Thoracic aorta (tissue), 2 donors: ENCODE measurements around the gene WDR26. TPM values are rescaled to one million over a fixed set of nuclear protein-coding genes. Genes with fewer than 3 reads are reported as not detected.

Source experiments
- ATAC-seq: fragments of 150-250 bp; one replicate; pipeline ENCODE4 v1.8.0; 2017; ENCODE audit warnings: low read depth; ENCODE audit not compliant: insufficient number of reproducible peaks, low FRiP score
- DNase-seq: peaks from one replicate; pipeline ENCODE4 v3.0.0-alpha.2; 2020; ENCODE audit warnings: low spot score
- H3K27ac ChIP-seq, 2 donors: fragments of 200-600 bp; sonication (generic); 1 replicate in 1 of 2; 2 replicates in 1 of 2; pipeline ENCODE4 v1.5.1; 2016; ENCODE audit warnings: mild to moderate bottlenecking in 2 of 2, moderate library complexity in 2 of 2
- H3K27me3 ChIP-seq: fragments of 200-600 bp; sonication (generic); replicated peaks from 2 replicates; pipeline ENCODE4 v1.6.0; 2016; ENCODE audit warnings: mild to moderate bottlenecking; ENCODE audit not compliant: insufficient read depth
- H3K36me3 ChIP-seq: fragments of 200-600 bp; sonication (generic); one replicate; pipeline ENCODE4 v1.5.1; 2016
- H3K4me1 ChIP-seq, 2 donors: fragments of 200-600 bp; sonication (generic); 1 replicate in 1 of 2; 2 replicates in 1 of 2; pipeline versions ENCODE4 v1.5.1 to v1.6.0; 2016; ENCODE audit warnings: low read depth in 2 of 2, mild to moderate bottlenecking in 1 of 2; ENCODE audit not compliant: control insufficient read depth in 1 of 2
- H3K4me3 ChIP-seq: fragments of 200-600 bp; sonication (generic); 2 replicates; pipeline ENCODE4 v1.5.1; 2016; ENCODE audit warnings: mild to moderate bottlenecking
- H3K9me3 ChIP-seq: fragments of 200-600 bp; sonication (generic); 2 replicates; pipeline ENCODE4 v1.5.1; 2016
- total RNA-seq, 2 donors: library from RNA; depleted of rRNA; stranded (reverse); fragments of >200 nt; gene quantifications; one replicate each; pipeline versions ENCODE4 v1.1.0 to v1.2.3, GENCODE V29; 2016
- TF ChIP-seq, protein P1 (sequence below): fragments of 200-600 bp; sonication (generic); IDR thresholded peaks from one replicate; pipeline ENCODE4 v1.5.1; 2019; ENCODE audit warnings: antibody characterized with exemption

WDR26 gene
- total RNA-seq, 2 donors from 2014 or later: 71.5 to 85.9 TPM

DNA sequence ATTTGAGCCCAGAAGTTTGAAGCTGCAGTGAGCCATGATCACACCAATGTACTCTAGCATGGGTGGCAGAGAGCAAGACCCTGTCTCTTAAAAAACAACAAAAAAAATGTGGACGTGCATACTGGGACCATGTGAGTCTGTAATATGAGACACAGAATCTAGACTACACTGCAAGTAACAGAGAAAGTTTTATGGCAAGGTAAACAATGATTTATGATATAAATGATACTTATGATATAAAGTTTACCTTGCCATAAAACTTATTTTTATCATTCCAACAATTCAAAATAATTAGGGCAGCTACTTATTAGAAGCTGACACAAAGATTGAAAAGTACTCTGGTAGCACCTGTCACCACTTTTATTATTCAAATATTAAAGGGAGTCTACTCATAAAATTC lies 34.7 kb downstream of the WDR26 start:
- H3K4me1 ChIP-seq: no peaks in the 10 kb centered on the region
- DNase-seq (no peak), ATAC-seq (no peak)
- no peak overlapping the region for H3K27ac ChIP-seq
- H3K27me3 ChIP-seq: no peaks in the 10 kb centered on the region
- H3K36me3 ChIP-seq: peaks cover 59% of the 10 kb centered on the region
- TF ChIP-seq, protein P1, sequence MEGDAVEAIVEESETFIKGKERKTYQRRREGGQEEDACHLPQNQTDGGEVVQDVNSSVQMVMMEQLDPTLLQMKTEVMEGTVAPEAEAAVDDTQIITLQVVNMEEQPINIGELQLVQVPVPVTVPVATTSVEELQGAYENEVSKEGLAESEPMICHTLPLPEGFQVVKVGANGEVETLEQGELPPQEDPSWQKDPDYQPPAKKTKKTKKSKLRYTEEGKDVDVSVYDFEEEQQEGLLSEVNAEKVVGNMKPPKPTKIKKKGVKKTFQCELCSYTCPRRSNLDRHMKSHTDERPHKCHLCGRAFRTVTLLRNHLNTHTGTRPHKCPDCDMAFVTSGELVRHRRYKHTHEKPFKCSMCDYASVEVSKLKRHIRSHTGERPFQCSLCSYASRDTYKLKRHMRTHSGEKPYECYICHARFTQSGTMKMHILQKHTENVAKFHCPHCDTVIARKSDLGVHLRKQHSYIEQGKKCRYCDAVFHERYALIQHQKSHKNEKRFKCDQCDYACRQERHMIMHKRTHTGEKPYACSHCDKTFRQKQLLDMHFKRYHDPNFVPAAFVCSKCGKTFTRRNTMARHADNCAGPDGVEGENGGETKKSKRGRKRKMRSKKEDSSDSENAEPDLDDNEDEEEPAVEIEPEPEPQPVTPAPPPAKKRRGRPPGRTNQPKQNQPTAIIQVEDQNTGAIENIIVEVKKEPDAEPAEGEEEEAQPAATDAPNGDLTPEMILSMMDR: no peak
- no peaks in the 10 kb centered on the region for H3K9me3 ChIP-seq
- no peak overlapping the region for H3K4me3 ChIP-seq

GRCh38 chr1:224393294-224393693 lies 41.3 kb downstream of the WDR26 start:
- no peaks in the 10 kb centered on the region for H3K27me3 ChIP-seq
- TF ChIP-seq, protein P1: no peak
- no peaks in the 10 kb centered on the region for H3K9me3 ChIP-seq
- no peak overlapping the region for H3K4me3 ChIP-seq
- ATAC-seq (no peak), DNase-seq (no peak)
- no peaks in the 10 kb centered on the region for H3K4me1 ChIP-seq
- peaks cover 52% of the 10 kb centered on the region for H3K36me3 ChIP-seq
- no peak overlapping the region for H3K27ac ChIP-seq

- Histone ChIP-seq H3K27me3 (no peaks in the 10 kb centered on the region), H3K36me3 (peaks cover 46% of the 10 kb centered on the region), H3K4me3 (no peak overlapping the region), H3K9me3 (no peaks in the 10 kb centered on the region), H3K4me1 (no peaks in the 10 kb centered on the region), H3K27ac (no peak overlapping the region)
- ATAC-seq (no peak), DNase-seq (no peak)
- TF ChIP-seq, protein P1: no peak
Observed at GRCh38 chr1:224392411-224393249, 42.0 kb downstream of the WDR26 start.

DNA sequence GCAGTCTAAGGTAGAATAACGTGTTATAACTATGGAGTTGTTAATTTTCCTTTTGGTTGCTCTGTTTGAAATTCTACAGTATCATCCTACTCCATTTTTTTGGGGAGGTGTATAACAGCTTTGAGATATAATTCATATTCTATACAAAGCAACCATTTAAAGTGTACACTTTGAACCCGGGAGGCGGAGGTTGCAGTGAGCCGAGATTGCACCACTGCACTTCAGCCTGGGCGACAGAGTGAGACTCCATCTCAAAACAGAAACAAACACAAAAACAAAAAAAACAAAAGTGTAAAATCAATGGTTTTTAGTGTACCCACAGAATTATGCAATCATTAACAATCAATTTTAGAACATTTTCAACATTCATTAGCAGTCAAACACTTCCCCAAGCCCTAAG lies 44.1 kb downstream of the WDR26 start:
- Histone ChIP-seq H3K4me1 (no peaks in the 10 kb centered on the region), H3K4me3 (no peak overlapping the region), H3K36me3 (peaks cover 38% of the 10 kb centered on the region), H3K27ac (no peak overlapping the region), H3K27me3 (no peaks in the 10 kb centered on the region), H3K9me3 (no peaks in the 10 kb centered on the region)
- no peak for ATAC-seq
- no peak for DNase-seq
- TF ChIP-seq, protein P1: no peak

- Histone ChIP-seq H3K4me1 (no peaks in the 10 kb centered on the region), H3K9me3 (no peaks in the 10 kb centered on the region), H3K4me3 (no peak overlapping the region), H3K27me3 (no peaks in the 10 kb centered on the region), H3K27ac (no peak overlapping the region), H3K36me3 (peaks cover 22% of the 10 kb centered on the region)
- ATAC-seq: no peak
- DNase-seq: no peak
- TF ChIP-seq, protein P1: no peak
Observed at GRCh38 chr1:224387943-224388342, 46.7 kb downstream of the WDR26 start.
